HEK293 (cell line): Measurements from ENCODE around the gene RIC3.

ENCODE experiments used
- CTCF ChIA-PET: fragments of 350-600 bp; formaldehyde crosslinking; extraction: SDS; loops from one replicate; lab custom pipeline; 2021; ENCODE audit warnings: antibody characterized with exemption; lab: Yijun Ruan, JAX
- POLR2A ChIA-PET: fragments of 300-600 bp; formaldehyde crosslinking; extraction: SDS; loops from one replicate; lab custom pipeline; 2020; ENCODE audit warnings: antibody characterized with exemption, inconsistent platforms; lab: Yijun Ruan, JAX
- H3K27ac ChIP-seq: fragments of 200-500 bp; sonication (Bioruptor generic); 2 replicates; pipeline ENCODE4 v1.5.1; 2014; ENCODE audit warnings: low read depth, low read length, control low read depth, inconsistent platforms; ENCODE audit errors: extremely low read depth
- H3K36me3 ChIP-seq, 2 experiments: fragments of 200-500 bp in 1 of 2; sonication (Bioruptor generic) in 1 of 2; 1 replicate in 1 of 2; 2 replicates in 1 of 2; pipeline ENCODE4 v1.5.1; 2014 to 2017; ENCODE audit warnings: inconsistent platforms in 2 of 2, low read length in 2 of 2; ENCODE audit not compliant: control insufficient read depth in 2 of 2, insufficient read depth in 1 of 2
- H3K4me1 ChIP-seq: fragments of 200-500 bp; sonication (Bioruptor generic); 2 replicates; pipeline ENCODE4 v1.5.1; 2014; ENCODE audit warnings: mild to moderate bottlenecking, low read length, inconsistent platforms; ENCODE audit not compliant: control insufficient read depth, insufficient read depth
- H3K4me3 ChIP-seq: 2 replicates; pipeline ENCODE4 v1.5.1; 2011; ENCODE audit warnings: low read depth, mild to moderate bottlenecking, control low read depth, low read length, moderate library complexity
- H3K9me3 ChIP-seq: fragments of 200-500 bp; sonication (Bioruptor generic); 2 replicates; pipeline ENCODE4 v1.5.1; 2014; ENCODE audit warnings: low read depth, low read length, inconsistent platforms; ENCODE audit not compliant: control insufficient read depth, insufficient read depth
- CTCF ChIP-seq: fragments of 450-650 bp; formaldehyde crosslinking; IDR thresholded peaks from 2 replicates; pipeline ENCODE4 v1.5.1; 2016; ENCODE audit warnings: missing biosample characterization, missing genetic modification characterization
- EGR2 ChIP-seq: fragments of 450-650 bp; formaldehyde crosslinking; IDR thresholded peaks from 2 replicates; pipeline ENCODE4 v1.5.1; 2016; ENCODE audit warnings: low read depth, missing biosample characterization, missing genetic modification characterization
- GLI2 ChIP-seq: fragments of 450-650 bp; formaldehyde crosslinking; IDR thresholded peaks from 2 replicates; pipeline ENCODE4; 2017; ENCODE audit warnings: missing biosample characterization, missing genetic modification characterization, low read depth, borderline replicate concordance
- KLF10 ChIP-seq: fragments of 450-650 bp; IDR thresholded peaks from 2 replicates; pipeline ENCODE4 v1.5.1; 2018; ENCODE audit warnings: missing biosample characterization, mild to moderate bottlenecking, missing genetic modification characterization
- MEIS1 ChIP-seq: sonication (generic); formaldehyde crosslinking; IDR thresholded peaks from 2 replicates; pipeline ENCODE4 v1.8.1; 2022; ENCODE audit warnings: missing genetic modification reagents, mild to moderate bottlenecking, borderline replicate concordance
- PATZ1 ChIP-seq: fragments of 450-650 bp; formaldehyde crosslinking; IDR thresholded peaks from 2 replicates; pipeline ENCODE4 v1.5.1; 2016; ENCODE audit warnings: missing biosample characterization, missing genetic modification characterization
- YY1 ChIP-seq: fragments of 450-650 bp; formaldehyde crosslinking; IDR thresholded peaks from 2 replicates; pipeline ENCODE4 v1.5.1; 2018; ENCODE audit warnings: missing biosample characterization, missing genetic modification characterization
- ZBTB17 ChIP-seq: fragments of 450-650 bp; formaldehyde crosslinking; IDR thresholded peaks from 2 replicates; pipeline ENCODE4 v1.5.1; 2016; ENCODE audit warnings: missing biosample characterization, missing genetic modification characterization
- ZBTB48 ChIP-seq: fragments of 450-650 bp; formaldehyde crosslinking; IDR thresholded peaks from 2 replicates; pipeline ENCODE4 v1.5.1; 2016; ENCODE audit warnings: missing biosample characterization, missing genetic modification characterization
- ZFHX2 ChIP-seq: fragments of 450-650 bp; formaldehyde crosslinking; conservative IDR thresholded peaks from 2 replicates; pipeline ENCODE4 v1.5.1; 2016; ENCODE audit warnings: missing biosample characterization, missing genetic modification characterization
- ZNF19 ChIP-seq: fragments of 450-650 bp; formaldehyde crosslinking; IDR thresholded peaks from 2 replicates; pipeline ENCODE4; 2016; ENCODE audit warnings: missing biosample characterization, missing genetic modification characterization, low read depth
- ZNF202 ChIP-seq: fragments of 450-650 bp; formaldehyde crosslinking; IDR thresholded peaks from 2 replicates; pipeline ENCODE4 v1.5.1; 2016; ENCODE audit warnings: missing biosample characterization, missing genetic modification characterization, borderline replicate concordance
- ZNF24 ChIP-seq: fragments of 450-650 bp; formaldehyde crosslinking; IDR thresholded peaks from 2 replicates; pipeline ENCODE4 v1.5.1; 2016; ENCODE audit warnings: missing biosample characterization, missing genetic modification characterization
- ZNF362 ChIP-seq: fragments of 450-650 bp; formaldehyde crosslinking; IDR thresholded peaks from 2 replicates; pipeline ENCODE4 v1.5.1; 2016; ENCODE audit warnings: missing biosample characterization, missing genetic modification characterization
- ZNF37A ChIP-seq: fragments of 450-650 bp; IDR thresholded peaks from 2 replicates; pipeline ENCODE4 v1.5.1; 2018; ENCODE audit warnings: missing biosample characterization, missing genetic modification characterization
- ZNF416 ChIP-seq: fragments of 450-650 bp; formaldehyde crosslinking; IDR thresholded peaks from 2 replicates; pipeline ENCODE4 v1.5.1; 2016; ENCODE audit warnings: missing biosample characterization, missing genetic modification characterization
- ZNF544 ChIP-seq: fragments of 450-650 bp; formaldehyde crosslinking; IDR thresholded peaks from 2 replicates; pipeline ENCODE4 v1.5.0; 2017; ENCODE audit warnings: missing biosample characterization, missing genetic modification characterization
- ZNF670 ChIP-seq: fragments of 450-650 bp; formaldehyde crosslinking; IDR thresholded peaks from 2 replicates; pipeline ENCODE4 v1.5.1; 2016; ENCODE audit warnings: missing biosample characterization, missing genetic modification characterization, low read depth
- ZNF707 ChIP-seq: fragments of 450-650 bp; formaldehyde crosslinking; IDR thresholded peaks from 2 replicates; pipeline ENCODE4 v1.5.1; 2016; ENCODE audit warnings: missing biosample characterization, missing genetic modification characterization
- ZNF792 ChIP-seq: fragments of 450-650 bp; formaldehyde crosslinking; IDR thresholded peaks from 2 replicates; pipeline ENCODE4 v1.5.1; 2016; ENCODE audit warnings: missing biosample characterization, missing genetic modification characterization
- ZSCAN23 ChIP-seq: fragments of 450-650 bp; formaldehyde crosslinking; IDR thresholded peaks from 2 replicates; pipeline ENCODE4 v1.5.1; 2016; ENCODE audit warnings: missing biosample characterization, missing genetic modification characterization

Gene RIC3

GRCh38 chr11:8080069-8080670 lies 88.7 kb downstream of the RIC3 start (continued):
- TF ChIP-seq ZNF24 (tag by site-specific recombination) = no peak

- Histone ChIP-seq H3K4me1 (0 out of 2 replicates have a peak, but pooled peaks cover 3% of the 10 kb centered on the region), H3K27ac (no peak overlapping the region), H3K4me3 (no peak overlapping the region), H3K9me3 (no peaks in the 10 kb centered on the region), H3K36me3 (peaks cover 0 to 4% of the 10 kb centered on the region in 2 experiments; a peak in 1 of 3 replicates)
- peak; percentile 64 for TF ChIP-seq ZNF707 (tag by site-specific recombination)
- TF ChIP-seq ZFHX2 (tag by site-specific recombination) = peak; percentile 42; the same call in 1 of the 2 replicates
- no peak for TF ChIP-seq GLI2
- ChIA-PET POLR2A (no interaction called here), CTCF (interaction anchor here (0.7 to 2.8 kb wide), 9 partner anchors 8 to 46 kb away, joined by 3 to 18 read pairs (median 3); no protein-coding TSS in a partner anchor)
Measured at GRCh38 chr11:8079111-8079675, 89.6 kb downstream of the RIC3 start.

GRCh38 chr11:8075119-8075726 lies 93.6 kb downstream of the RIC3 start:
- Histone ChIP-seq H3K4me1 (no peaks in the 10 kb centered on the region), H3K9me3 (no peaks in the 10 kb centered on the region), H3K4me3 (no peak overlapping the region), H3K36me3 (no peaks in the 10 kb centered on the region), H3K27ac (no peak overlapping the region)
- TF ChIP-seq ZNF202 (tag by site-specific recombination) = no peak
- no peak for TF ChIP-seq ZSCAN23
- no peak for TF ChIP-seq ZNF670
- TF ChIP-seq ZNF416 (tag by site-specific recombination) = no peak
- TF ChIP-seq YY1 (tag by site-specific recombination) = no peak
- TF ChIP-seq ZNF544 (tag by site-specific recombination) = no peak
- no peak for TF ChIP-seq ZBTB17 (tag by site-specific recombination)
- TF ChIP-seq KLF10 (tag by site-specific recombination) = no peak
- TF ChIP-seq MEIS1 (CRISPR knock-in tag) = no peak
- TF ChIP-seq EGR2 (tag by site-specific recombination) = no peak
- TF ChIP-seq PATZ1 = no peak
- TF ChIP-seq ZNF362 (tag by site-specific recombination) = no peak
- TF ChIP-seq CTCF (tag by site-specific recombination) = no peak
- no peak for TF ChIP-seq ZNF19 (tag by site-specific recombination)
- TF ChIP-seq ZBTB48 (tag by site-specific recombination) = no peak
- TF ChIP-seq ZNF792 (tag by site-specific recombination) = no peak
- no peak for TF ChIP-seq ZNF37A (tag by site-specific recombination)
- POLR2A ChIA-PET = no interaction called here
- CTCF ChIA-PET = interaction anchor here (0.6 kb wide), 1 partner anchor 975 kb away, joined by 3 read pairs; no protein-coding TSS in a partner anchor
